ENCODE data around the gene KIAA0040. TPM values are rescaled to one million over a fixed set of nuclear protein-coding genes. Genes with fewer than 3 reads are reported as not detected.

The KIAA0040 gene
- total and polyA plus RNA-seq, 10 of the 15 experiments (the other 5 are each of a cell fraction or from before 2014, with no cell fraction given): 7.6 to 47.7 (median 23.5) TPM

- ChIA-PET POLR2A (interaction anchor here (0.6 kb wide), 1 partner anchor 23 kb away, joined by 4 read pairs; no protein-coding TSS in a partner anchor), SMC1A (ENCODE audit: uncharacterized antibody, unreplicated experiment) (interaction anchor here (0.9 to 2.6 kb wide), 5 partner anchors 9 to 23 kb away, joined by 3 to 11 read pairs (median 3); no protein-coding TSS in a partner anchor), CTCF (interaction anchor here (1.0 to 1.2 kb wide), 2 partner anchors 43 to 46 kb away, joined by 3 read pairs; no protein-coding TSS in a partner anchor), RAD21 (ENCODE audit: unreplicated experiment) (interaction anchor here (1.0 to 1.2 kb wide), 2 partner anchors 11 to 46 kb away, joined by 3 to 4 read pairs; no protein-coding TSS in a partner anchor)
- no peak overlapping the region for H2AFZ ChIP-seq (ENCODE audit: control insufficient read depth, low read depth, low read length)
- in situ Hi-C loops (cut with MboI) (no loop called here), intact Hi-C loops (cut with micrococcal nuclease; ENCODE audit: unreplicated experiment) (no loop called here)
- no peaks in the 10 kb centered on the region for H3K27me3 ChIP-seq (replicated peaks in 1 of 2; ENCODE audit: control insufficient read depth in 2 of 2, insufficient read depth in 2 of 2, low read length in 1 of 2)
- no peaks in the 10 kb centered on the region for H3K79me2 ChIP-seq (ENCODE audit: control insufficient read depth, insufficient read depth, low read length)
- peaks cover 14% of the 10 kb centered on the region for H3K4me1 ChIP-seq (ENCODE audit: control insufficient read depth, insufficient read depth, low read length)
- H3K9me3 ChIP-seq (replicated peaks; ENCODE audit: control insufficient read depth, insufficient read depth, low read length): no peaks in the 10 kb centered on the region
- H3K4me2 ChIP-seq (ENCODE audit: control insufficient read depth, insufficient read depth): no peak overlapping the region
- TF ChIP-seq, protein P1, sequence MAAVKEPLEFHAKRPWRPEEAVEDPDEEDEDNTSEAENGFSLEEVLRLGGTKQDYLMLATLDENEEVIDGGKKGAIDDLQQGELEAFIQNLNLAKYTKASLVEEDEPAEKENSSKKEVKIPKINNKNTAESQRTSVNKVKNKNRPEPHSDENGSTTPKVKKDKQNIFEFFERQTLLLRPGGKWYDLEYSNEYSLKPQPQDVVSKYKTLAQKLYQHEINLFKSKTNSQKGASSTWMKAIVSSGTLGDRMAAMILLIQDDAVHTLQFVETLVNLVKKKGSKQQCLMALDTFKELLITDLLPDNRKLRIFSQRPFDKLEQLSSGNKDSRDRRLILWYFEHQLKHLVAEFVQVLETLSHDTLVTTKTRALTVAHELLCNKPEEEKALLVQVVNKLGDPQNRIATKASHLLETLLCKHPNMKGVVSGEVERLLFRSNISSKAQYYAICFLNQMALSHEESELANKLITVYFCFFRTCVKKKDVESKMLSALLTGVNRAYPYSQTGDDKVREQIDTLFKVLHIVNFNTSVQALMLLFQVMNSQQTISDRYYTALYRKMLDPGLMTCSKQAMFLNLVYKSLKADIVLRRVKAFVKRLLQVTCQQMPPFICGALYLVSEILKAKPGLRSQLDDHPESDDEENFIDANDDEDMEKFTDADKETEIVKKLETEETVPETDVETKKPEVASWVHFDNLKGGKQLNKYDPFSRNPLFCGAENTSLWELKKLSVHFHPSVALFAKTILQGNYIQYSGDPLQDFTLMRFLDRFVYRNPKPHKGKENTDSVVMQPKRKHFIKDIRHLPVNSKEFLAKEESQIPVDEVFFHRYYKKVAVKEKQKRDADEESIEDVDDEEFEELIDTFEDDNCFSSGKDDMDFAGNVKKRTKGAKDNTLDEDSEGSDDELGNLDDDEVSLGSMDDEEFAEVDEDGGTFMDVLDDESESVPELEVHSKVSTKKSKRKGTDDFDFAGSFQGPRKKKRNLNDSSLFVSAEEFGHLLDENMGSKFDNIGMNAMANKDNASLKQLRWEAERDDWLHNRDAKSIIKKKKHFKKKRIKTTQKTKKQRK (IDR thresholded peaks at IDR 0.05; ENCODE audit: low read depth, low read length): no peak
- TF ChIP-seq ETV6 (conservative IDR thresholded peaks at IDR 0.05 in 1 of 2, IDR thresholded peaks at IDR 0.05 in 1 of 2; ENCODE audit: borderline replicate concordance in 1 of 2, low read depth in 1 of 2) (0 out of 4 replicates have a peak, but pooled peaks of 1 of the 2 experiments have one; percentile 21), BRCA1 (IDR thresholded peaks at IDR 0.05; ENCODE audit: low read depth, low read length) (no peak), MTA2 (IDR thresholded peaks at IDR 0.05; ENCODE audit: low read depth) (0 out of 2 replicates have a peak, but pooled peaks have one; percentile 18), SPI1 (IDR thresholded peaks at IDR 0.05; ENCODE audit: borderline replicate concordance, insufficient read depth, low read depth, low read length) (peak; percentile 38), IKZF2 (IDR thresholded peaks at IDR 0.05) (peak in 1 of 2 experiments; percentile 44; a peak in 2 of 4 replicates), JUNB (IDR thresholded peaks at IDR 0.05) (0 out of 2 replicates have a peak, but pooled peaks have one; percentile 22)
- peak; percentile 4 for ATAC-seq
- DNase-seq (ENCODE audit: low read depth, low spot score): no peak
- H3K9ac ChIP-seq (ENCODE audit: control insufficient read depth, insufficient read depth, low read length): no peak overlapping the region
- no peak overlapping the region for H3K27ac ChIP-seq (ENCODE audit: control insufficient read depth, insufficient read depth)
- FAIRE-seq: no peak
- H3K36me3 ChIP-seq (ENCODE audit: control insufficient read depth in 2 of 2, insufficient read depth in 2 of 2, low read length in 1 of 2): no peaks in the 10 kb centered on the region
- no peak overlapping the region for H3K4me3 ChIP-seq
- WGBS (ENCODE audit: insufficient coverage, insufficient replicate concordance, low lambda C conversion rate, missing lambda C conversion rate): 5% methylated on average over 2 of the region's 2 CpGs
- no TSS peak for BruUV-seq (replicated peaks)
- H4K20me1 ChIP-seq (ENCODE audit: control insufficient read depth, insufficient read depth): no peaks in the 10 kb centered on the region
Measured at GRCh38 chr1:175197531-175197930, 5.0 kb upstream of the KIAA0040 start.
